ENCODE data around the gene ELMO1.

ELMO1 gene

DNA sequence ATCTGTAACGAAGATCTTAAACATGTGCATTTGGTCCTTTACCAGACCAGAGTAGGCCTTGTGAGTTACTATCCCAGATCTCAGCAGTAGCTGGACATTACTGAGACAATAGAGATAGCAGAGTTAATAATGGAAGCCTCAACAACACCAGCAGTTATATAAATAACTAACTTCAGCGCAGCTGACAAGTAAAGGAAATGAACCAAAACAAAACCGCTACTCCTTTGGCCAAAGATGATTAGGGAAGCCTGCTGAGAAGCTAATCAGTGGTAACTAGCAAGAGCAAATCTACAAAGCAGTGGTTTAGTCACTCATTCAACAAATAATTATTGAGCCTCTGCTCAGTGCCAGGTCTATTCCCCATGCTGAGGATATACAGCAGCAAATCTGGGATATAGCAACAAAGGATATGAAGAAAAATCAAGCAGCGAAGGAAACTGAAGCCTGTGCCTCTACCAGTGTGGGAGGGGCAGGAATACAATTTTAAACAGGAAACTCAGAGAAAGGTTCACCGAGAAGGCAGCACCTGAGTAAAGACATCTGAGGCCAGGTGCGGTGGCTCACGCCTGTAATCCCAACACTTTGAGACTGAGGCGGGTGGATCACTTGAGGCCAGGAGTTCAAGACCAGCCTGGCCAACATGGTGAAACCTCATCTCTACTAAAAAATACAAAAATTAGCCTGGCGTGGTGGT lies 103.6 kb downstream of the ELMO1 start:
- DNase-seq (ENCODE audit: low read depth) = no peak
- no peak overlapping the region for H3K4me3 ChIP-seq (ENCODE audit: low read length)
- TF ChIP-seq, protein P1, sequence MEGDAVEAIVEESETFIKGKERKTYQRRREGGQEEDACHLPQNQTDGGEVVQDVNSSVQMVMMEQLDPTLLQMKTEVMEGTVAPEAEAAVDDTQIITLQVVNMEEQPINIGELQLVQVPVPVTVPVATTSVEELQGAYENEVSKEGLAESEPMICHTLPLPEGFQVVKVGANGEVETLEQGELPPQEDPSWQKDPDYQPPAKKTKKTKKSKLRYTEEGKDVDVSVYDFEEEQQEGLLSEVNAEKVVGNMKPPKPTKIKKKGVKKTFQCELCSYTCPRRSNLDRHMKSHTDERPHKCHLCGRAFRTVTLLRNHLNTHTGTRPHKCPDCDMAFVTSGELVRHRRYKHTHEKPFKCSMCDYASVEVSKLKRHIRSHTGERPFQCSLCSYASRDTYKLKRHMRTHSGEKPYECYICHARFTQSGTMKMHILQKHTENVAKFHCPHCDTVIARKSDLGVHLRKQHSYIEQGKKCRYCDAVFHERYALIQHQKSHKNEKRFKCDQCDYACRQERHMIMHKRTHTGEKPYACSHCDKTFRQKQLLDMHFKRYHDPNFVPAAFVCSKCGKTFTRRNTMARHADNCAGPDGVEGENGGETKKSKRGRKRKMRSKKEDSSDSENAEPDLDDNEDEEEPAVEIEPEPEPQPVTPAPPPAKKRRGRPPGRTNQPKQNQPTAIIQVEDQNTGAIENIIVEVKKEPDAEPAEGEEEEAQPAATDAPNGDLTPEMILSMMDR (conservative IDR thresholded peaks at IDR 0.05; ENCODE audit: low read length) = no peak

DNA sequence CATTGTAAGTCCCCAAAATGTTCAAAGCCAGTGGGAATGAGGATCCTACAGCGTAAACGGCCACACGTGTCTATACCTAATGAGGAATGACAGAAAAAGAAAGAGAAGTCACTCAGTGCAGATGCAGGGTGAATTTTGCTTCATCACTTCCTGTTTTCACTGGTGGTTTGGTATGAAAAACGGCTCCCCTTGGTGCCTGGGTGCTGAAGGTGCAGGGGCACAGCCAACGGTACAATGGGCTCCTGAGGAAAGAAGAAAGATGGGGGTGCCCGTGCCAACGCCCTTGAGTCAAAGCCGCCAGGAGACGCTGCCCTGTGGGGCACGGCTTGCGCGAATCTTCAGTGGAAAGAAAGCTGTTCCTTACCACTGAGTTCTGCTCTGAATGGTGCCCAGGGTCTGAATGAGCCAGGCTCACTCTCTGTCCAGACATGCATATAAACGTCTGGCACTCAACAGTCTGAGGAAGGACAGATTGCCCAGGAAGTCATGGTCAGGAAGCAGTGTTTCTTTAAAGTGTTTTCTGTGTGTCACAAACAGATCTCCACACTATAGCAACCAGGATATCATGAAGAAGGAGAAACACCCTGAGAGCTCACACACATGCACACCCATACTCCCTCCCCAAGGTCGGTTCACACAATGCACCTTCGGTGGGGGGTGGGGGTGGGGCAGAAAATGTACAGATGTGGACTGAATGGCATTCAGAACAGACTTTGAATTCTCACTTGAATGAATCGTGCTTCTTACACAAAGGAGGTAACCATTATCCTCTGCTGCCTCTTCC lies 105.8 kb downstream of the ELMO1 start:
- no peak for DNase-seq (ENCODE audit: low read depth)
- TF ChIP-seq, protein P1 (conservative IDR thresholded peaks at IDR 0.05; ENCODE audit: low read length) = no peak
- H3K4me3 ChIP-seq (ENCODE audit: low read length) = no peak overlapping the region

DNA sequence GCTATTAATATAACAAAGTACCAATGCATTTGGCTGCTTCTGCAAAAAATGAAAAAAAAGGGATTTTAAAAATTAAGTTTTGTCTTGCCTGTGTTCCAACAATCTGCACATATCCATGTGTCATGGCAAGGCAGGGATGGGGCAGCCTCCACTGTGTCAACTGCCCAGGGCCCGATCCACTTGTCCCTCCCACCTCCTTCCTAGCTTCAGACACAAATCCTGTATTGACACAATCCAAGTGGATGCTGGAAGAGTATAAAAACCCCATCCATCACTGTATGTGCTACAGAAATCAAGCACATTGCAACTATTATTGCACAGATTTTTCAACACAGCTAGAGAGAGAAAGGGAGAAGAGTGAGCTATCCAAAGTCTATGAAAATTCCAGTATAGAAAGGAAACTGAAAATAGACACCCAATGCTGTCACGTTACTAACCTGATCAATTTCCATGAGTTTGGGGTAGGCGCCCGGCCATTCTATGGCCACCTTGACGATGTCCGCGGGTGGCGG lies 106.4 kb downstream of the ELMO1 start:
- TF ChIP-seq, protein P1 (conservative IDR thresholded peaks at IDR 0.05; ENCODE audit: low read length) = no peak
- no peak for DNase-seq (ENCODE audit: low read depth)
- H3K4me3 ChIP-seq (ENCODE audit: low read length) = no peak overlapping the region

DNA sequence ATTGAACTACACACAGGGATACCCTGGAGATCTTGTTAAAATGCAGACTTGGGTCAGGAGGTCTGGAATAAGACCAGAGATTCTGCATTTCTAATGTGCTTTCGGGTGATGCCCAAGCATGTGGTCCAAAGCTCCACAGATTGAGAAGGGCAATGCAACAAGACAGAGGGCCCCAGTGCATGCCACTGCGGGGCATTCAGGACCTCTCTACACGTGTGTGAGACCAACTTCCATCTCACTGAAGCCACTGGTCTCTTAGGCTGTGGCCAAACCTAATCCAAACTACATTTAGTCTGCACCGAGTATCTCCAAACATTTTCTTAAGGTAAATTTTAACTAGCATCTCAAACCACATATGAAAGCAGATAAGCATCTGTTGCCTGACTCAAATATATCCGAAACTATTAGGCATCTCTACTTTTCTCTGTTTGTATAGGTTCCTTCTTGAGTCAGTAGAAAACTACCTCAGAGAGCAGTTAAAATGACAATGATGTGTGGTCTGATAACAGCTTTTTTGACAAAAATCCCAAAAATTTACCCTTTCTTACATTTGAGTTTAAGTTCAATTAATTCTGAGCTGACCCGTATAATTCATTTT lies 107.5 kb downstream of the ELMO1 start:
- H3K4me3 ChIP-seq (ENCODE audit: low read length) = no peak overlapping the region
- TF ChIP-seq, protein P1 (conservative IDR thresholded peaks at IDR 0.05; ENCODE audit: low read length) = no peak
- no peak for DNase-seq (ENCODE audit: low read depth)

DNA sequence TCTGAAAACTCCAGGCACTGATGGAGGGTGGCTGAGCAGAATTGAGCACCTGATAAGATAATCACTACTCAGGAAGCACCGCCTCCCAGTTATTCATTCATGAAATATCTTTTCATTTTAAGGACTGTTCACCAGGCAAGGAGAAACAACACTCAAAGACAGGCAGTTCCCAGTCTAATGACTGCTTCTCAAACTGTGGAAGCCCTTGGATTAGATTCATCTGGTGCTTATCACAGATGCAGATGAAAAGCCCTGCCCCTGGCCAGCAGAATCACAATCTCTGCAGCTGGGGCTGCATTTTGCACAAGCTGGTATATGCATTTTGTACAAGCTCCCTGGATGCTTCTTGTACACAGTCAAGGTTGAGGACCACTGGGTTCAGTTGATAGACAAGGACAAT lies 109.7 kb downstream of the ELMO1 start:
- TF ChIP-seq, protein P1 (conservative IDR thresholded peaks at IDR 0.05; ENCODE audit: low read length) = no peak
- H3K4me3 ChIP-seq (ENCODE audit: low read length) = no peak overlapping the region

DNA sequence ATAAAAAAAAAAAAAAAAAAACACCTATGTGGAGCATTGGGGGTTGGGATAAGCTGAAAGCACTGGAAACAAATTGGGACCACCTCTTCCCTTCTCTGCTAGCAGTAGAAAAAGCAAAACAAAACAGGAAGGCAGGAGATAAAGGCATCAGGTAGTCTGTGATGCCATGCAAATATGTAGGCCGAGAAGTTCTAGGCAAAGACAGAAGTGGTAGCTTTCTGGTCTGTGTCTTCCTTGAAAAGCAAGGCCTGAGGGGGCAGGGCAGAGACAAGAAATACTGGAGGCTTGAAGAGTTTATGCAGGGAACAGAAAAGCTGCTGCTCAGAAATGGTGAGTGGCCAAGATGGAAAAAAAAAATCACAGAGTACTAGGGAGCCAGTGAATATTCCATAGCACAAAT lies 111.1 kb downstream of the ELMO1 start:
- no peak overlapping the region for H3K4me3 ChIP-seq (ENCODE audit: low read length)
- DNase-seq (ENCODE audit: low read depth) = no peak
- TF ChIP-seq, protein P1 (conservative IDR thresholded peaks at IDR 0.05; ENCODE audit: low read length) = no peak

More for the DNA sequence above, 109.7 kb downstream of the ELMO1 start:
- DNase-seq (ENCODE audit: low read depth) = no peak

Measured in AG10803 (cell line).